Activated CD4-positive, alpha-beta T cell treated with anti-CD3 and anti-CD28 coated beads, Interleukin-2, amount 50 U/mL, for 1 hour (primary cell): Measurements from ENCODE around the gene EMP3.
"Not testable (repeated sequence)": the region's sequence is repeated elsewhere in the genome, so short reads cannot be mapped to it uniquely, and the experiment has no call there.

Experiments used
- DNase-seq: peaks from one replicate; pipeline ENCODE4 v3.0.0-alpha.2; 2020

The EMP3 gene

DNA sequence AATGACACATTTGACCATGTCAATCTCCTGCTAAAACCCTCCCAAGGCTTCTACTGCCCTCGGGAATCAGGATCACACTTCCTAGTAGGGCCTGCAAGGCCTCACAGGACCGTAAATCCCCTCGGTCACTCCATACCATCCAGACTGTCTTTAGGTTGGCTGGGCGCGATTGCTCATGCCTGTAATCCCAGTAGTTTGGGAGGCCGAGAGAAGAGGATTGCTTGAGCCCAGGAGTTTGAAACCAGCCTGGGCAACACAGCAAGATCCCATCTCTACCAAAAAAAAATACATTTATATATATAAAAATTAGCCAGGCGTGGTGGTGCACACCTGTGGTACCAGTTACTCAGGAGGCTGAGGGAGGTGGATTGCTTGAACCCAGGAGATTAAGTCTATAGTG lies 23.4 kb downstream of the EMP3 start:
- no peak for DNase-seq

DNA sequence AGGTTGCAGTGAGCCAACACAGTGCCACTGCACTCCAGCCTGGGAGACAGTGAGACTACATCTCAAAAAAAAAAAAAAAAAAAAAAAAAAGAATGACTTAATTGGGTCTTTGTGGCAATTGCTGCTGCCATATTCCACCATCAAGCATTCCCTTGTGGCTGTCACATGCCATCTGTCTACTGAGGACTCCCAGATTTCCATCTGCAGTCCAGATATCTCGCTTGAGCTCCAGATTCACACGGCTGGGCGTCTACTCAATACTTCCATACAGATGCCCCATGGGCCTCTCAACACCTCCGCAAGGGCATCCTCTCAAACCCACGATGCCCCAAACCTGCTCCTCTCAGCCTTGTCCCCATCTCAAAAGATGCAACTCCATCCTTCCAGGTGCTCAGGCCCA lies 25.5 kb downstream of the EMP3 start:
- DNase-seq, result no peak

DNA sequence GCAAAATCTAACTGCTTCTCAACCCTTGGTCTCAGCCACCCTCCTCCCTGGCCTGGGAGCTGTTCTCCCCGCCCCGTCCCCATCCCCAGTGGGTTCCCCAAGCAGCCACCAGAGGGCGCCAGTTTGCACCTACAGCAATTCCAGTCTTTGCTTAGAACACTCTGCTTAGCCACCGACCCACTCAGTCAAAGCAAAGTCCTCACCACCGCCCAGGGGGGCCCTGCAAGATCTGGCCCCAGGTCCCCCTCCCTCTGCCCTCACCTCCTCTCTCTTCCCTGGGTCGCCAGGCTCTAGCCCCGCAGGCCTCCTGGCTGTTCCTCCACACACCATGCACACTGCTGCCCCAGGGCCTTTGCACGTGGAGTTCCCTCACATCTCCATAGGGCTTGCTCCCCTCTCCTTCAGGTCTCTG lies 26.0 kb downstream of the EMP3 start:
- peak; percentile 82 for DNase-seq

DNA sequence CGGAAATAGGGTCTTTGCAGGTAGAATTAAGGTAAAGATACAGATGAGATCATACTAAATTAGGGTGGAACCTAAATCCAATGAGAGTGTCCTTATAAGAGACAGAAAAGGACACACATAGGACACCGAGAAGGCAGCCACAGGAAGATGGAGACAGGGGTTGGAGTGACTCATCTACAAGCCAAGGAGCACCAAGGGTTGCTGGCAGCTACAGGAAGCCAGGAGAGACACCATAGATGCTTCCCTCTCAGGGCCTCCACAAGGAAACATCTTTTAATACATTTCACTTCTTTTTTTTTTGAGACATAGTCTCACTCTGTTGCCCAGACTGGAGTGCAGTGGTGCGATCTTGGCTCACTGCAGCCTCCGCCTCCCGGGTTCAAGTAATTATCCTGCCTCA lies 28.3 kb downstream of the EMP3 start:
- no peak for DNase-seq

DNA sequence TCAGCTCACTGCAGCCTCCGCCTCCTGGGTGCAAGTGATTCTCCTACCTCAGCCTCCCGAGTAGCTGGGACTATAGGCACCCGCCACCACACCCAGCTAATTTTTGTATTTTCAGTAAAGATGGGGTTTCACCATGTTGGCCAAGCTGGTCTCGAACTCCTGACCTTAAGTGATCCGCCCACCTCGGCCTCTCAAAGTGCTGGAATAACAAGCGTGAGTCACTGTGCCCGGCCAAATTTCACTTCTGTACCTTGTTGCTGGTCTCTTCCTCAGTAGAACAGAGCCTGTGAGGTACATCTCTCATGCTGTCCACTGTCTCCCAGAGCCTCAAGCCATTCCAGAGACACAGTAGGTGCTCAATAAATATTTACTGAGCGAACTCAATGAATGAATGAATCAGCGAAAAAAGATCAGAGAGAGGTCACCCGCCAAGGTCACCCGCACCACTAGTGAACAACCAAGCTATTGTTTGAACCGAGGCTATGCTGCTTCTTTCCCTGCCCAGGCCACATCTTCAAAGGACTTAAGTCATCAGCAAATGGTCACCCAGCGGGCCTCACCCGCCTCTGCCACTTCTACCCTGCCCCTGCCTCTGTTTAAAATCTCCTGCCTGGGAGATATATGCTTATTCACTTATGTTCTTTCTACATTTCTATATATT lies 29.1 kb downstream of the EMP3 start:
- no peak for DNase-seq

DNA sequence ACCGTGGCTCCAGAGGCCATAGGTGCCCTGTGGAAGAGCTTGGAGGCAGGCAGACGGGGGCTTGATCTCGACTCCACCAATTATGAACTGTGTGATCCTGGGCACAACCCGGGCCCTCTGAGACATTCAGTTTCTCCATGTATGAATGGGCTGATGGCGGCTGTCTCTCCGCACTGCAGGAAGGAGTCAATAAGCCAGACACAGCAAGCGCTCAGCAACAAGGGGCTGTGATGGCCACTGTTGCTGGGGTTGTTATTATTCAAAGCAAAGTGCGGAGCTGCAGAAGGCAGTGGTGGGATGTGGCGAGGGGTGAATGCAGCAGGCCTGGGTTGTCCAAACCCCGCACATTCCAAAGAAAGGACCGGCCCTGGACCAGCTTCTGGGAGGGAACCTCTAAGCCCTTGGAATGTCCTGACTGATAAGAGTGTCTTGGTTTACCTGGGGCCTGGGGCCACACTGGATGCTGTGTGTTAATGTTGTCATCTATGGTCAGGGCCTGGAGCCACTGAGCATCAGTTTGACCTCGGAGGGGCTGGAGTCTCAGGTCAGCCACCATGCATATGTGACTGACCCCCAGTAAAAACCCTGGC lies 30.1 kb downstream of the EMP3 start:
- DNase-seq, result no peak

DNA sequence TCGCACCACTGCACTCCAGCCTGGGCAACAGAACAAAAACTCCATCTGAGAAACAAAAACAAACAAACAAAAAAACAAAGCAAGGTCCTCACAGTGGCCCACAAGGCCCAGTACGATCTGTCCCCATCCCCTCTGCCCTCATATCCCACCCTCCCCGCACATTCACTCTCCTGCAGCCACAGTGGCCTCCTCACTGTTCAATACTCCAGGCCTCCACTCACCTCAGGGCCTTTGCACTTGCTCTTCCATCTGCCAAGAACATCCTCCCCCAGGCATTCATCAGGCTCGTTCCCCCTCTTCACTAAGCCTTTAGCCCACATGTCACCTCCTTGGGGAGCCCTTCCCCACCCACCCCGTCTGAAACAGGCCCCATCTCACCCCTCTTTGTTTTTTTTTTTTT lies 33.8 kb downstream of the EMP3 start:
- DNase-seq, result no peak

DNA sequence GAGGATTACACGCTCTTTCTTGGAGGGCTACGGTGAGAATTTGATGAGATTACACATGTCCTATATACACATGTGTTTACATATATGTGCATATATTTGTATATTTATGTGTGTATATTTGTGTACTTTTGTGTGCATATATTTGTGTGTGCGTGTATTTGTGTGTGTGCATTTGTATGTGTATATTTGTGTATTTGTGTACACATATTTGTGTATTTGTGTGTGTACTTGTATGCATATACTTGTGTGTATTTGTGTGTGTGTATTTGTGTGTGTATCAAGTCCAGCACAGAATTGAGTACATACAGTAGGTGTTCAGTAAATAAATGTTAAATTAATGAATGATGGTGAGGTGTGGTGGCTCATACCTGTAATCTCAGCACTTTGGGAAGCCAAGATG lies 36.6 kb downstream of the EMP3 start:
- DNase-seq, result no peak

DNA sequence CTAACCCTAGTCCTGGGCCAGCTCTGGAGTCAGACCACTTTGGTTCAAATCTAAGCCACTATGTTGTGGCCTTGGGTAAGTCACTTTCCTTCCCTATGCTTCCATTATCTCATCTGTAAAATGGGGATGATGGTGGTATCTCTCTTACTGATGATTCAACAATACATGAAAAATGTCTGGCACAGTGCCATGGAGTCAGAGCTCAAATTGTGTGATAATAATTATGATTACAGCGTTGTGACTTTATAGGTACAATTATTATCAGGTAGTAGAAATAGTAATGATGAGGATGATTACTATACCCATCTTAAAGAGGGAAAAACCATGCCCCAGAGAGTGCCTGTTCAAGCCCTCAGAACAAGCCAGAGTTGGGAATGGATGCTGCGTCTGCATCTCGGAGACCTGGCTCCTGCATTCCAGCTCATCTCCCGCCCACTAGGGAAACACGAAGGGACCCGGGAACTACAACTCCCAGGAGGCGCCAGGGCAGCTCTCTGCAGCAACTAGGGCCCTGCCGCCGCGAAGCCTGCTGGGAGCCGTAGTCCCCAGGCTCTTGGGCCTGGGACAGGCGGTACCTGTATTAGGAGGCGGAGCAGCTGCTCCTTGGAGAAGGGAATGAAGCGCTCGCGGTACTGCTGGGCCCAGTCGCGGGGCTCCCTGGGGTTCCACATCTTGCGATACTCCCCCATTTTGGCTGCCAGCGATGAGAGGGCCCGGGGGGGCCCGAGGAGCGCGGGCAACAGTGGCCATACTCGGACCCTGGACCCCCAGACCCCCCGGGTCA lies 37.6 kb downstream of the EMP3 start:
- peak; percentile 87 for DNase-seq

DNA sequence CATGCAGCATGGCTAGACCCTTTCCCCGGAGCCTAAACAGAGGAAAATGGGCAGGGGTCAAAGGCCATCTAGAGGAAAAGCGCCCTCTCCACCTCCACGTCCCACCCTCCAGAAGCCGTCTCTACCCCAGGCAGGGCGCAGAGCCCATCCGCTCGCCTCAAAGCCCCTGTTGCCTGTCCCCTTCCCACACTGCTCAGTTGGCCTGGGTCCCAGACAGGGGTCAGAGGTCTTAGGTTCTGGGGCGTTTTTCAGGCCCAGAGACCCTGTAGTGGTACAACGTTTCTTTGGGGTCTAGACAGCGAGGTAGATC lies 38.1 kb downstream of the EMP3 start:
- no peak for DNase-seq

DNA sequence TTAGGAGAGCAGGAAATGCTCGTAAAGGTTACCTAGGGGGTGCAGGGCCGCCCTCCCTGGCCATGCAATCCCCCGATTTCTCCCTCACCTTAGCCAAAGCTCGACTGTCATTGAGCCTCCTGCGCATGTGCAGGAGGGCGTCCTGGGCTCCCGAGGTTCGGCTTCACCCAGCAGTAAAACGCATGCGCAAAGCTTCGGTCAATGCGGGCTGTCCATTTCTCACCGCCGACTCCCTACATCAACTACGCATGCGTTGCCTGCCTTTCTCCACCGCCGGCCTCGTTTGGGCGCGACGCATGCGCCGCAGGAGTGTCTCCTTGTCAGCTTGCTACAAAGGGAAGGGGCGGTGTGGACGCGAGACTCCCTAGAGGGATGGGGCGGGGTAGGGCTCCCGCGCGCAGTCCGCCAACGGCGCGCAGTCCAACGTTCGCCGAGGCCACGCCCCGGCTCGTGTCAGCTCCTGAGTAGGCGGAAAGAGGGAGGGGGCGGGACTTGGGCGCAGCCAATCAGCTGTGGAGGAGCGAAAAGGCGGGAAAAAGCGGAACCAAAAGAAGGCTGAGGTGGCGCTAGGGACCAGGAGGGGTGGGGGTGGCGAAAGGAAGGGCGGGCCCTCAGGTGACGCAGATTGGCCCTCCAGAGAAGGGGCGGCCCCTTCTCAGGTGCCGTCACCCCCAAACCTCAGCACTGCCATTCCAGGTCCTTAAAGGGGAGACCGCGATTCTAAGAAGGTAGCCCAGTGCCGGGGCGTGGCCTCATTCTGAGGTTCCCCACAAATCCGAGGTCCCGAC lies 38.7 kb downstream of the EMP3 start, which contains the start of the genes SYNGR4 and TMEM143:
SYNGR4 (plus strand) TSS at position 558 of the 788 bp plus-strand sequence. CDS start 1,476 bp downstream, outside the sequence.
TMEM143 (minus strand) TSS at position 131 of the 788 bp plus-strand sequence; CDS start at position 111, 20 bp downstream.
- DNase-seq, result peak; percentile 97

DNA sequence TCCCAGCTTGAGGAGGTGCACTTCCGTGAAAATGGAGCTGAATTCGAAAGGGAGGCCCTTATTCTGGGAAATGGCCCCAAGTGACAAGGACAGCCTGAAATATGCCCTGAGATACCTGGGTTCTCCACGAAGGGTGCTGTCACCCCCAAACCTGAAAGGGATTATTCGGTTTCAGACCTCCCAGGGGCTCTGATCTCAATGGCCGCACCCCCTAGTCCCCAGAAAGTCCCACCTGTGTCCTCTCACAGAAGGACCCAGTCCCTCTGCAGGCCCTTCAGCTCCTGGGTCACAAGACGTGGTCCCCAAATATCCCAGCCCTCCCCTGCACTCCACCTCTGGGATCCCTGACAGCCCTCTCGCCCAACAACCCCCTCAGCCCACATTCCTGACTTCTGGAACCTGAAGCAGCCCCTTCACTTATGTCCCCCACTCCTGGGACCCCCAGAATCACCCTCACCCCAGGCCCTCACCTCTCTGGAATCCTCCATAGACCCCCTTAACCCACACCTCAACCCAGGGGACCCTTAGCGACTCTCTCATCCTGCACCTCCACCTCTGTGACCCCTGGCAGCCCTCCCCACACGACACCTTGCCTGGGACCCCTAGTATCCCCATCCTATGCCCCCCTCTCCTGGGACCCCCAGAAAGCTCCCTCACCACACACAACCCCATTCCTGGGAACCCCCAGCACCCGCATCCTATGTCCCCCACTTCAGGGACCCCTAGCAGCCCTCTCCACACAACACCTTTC lies 39.4 kb downstream of the EMP3 start:
- DNase-seq, result no peak

DNA sequence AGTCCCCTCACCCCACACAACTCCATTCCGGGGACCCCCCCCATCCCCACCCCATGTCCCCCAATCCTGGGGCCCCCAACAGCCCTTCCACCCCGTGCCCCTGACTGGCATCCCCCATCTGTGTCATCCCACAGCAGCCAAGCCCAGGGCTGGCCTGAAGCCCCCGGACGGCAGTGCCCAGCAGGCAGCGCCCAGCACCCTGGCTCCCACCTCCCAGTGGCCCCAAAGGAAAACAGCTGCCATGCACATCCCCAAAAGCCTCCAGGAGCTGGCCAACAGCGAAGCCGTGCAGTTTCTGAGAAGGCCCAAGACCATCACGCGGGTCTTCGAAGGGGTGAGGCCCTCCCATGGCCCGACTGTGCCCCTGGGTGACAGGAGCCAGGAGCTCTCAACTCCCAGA lies 40.2 kb downstream of the EMP3 start:
- DNase-seq, result no peak

DNA sequence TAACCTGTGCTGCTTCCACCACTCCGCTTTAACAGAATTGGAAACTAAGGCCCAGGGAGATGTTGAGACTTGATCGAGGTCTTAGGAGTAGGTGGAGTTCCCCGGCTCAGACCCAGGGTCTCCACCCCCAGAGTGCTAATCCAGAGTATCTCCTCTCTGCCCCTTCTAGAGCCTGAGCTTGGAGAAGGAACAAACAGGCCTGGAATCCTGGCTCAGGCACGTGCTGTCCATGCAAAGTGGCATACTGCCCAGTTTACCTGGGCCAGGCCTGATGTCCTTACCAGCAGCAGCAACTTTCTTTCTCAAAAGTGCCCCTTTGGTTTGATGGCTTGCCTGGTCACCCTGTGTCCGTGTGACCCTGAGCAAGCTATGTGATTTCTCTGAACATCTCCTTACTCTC lies 42.5 kb downstream of the EMP3 start:
- no peak for DNase-seq

DNA sequence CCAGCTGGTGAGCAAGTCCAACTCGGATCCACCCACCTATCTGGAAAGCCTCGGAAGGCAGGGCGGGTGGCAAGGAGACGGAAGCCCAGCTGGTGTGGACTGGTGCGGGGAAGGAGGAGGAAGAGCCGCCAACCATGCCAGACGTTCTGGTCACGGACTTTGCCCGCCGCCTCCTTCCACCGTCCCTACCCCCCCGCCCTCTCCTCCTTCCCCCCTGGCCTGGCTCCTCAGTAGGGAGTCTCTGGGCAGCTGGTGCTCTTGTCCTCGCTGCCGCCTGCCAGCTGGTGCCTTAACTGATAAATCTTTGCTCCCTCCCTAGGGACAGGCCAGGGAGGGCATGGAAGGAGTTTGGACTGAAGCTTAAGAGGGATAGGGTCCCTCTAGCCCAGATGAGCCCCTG lies 43.6 kb downstream of the EMP3 start:
- DNase-seq, result no peak

DNA sequence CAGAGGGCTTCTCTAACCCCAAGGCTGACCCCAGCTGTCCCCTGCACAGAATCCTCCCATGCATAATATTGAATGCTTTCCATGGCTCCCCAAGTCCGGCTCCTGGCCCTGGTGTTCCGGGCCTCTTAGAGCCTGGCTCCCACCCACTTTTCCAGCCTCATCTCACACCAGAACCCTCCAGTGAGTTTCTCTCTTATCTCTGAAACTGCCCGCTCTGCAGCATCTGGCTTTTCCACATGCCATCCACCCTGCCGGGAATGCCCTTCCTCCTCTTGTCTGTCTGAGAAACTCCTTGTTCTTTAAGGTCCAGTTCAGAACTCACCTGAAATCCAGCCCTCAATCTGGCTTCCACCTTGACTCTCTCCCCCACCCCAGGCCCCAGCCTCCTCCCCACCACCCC lies 45.6 kb downstream of the EMP3 start:
- DNase-seq, result no peak

DNA sequence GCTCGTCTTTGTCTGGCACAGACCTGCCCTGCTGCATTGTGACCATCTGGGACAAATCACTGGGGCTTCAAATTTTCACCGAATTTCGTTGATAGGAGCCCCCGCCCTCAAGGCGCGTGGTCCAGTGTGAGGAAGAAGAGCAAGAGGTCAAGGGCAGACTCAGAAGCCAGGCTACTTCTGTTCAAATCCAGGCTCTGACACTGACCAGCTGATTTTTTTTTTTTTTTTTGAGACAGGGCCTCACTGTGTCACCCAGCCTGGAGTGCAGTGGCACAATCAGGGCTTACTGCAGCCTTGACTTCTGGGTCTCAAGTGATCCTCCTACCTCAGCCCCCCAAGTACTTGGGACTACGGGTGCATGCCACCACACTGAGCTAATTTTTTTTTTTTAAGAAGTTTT lies 46.0 kb downstream of the EMP3 start:
- no peak for DNase-seq

DNA sequence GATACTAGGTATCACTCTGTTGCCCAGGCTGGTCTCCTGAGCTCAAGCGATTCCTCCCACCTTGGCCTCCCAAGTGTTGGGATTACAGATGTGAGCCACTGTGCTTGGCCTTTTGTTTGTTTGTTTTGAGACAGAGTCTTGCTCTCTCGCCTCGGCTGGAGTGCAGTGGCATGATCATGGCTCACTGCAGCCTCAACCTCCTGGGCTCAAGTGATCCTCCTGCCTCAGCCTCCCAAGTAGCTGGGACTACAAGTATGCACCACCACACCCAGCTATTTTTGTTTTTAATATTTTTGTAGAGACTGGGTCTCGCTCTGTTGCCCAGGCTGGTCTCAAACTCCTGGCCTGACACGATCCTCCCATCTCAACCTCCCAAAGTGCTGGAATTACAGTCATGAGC lies 46.4 kb downstream of the EMP3 start:
- not testable (repeated sequence) for DNase-seq

DNA sequence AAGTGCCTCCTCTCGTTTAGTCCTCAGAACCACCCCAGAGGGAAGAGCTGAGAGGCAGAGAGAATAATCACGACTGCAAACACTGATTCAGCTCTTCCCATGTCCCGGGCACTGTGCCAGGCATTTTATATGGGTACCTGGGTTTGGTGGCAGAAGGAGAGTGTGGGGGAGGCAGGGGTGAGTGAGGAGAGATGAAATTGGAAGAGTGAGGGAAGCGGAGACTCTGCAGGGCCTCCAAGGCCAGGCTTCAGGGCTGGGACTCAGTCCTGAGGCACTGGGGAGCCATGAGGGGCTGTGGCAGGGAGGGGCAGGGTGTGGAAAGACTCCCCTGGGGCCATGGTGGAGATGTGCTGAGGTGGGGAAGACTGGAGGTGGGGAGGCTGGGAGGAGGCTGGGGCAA lies 47.6 kb downstream of the EMP3 start:
- DNase-seq, result no peak

DNA sequence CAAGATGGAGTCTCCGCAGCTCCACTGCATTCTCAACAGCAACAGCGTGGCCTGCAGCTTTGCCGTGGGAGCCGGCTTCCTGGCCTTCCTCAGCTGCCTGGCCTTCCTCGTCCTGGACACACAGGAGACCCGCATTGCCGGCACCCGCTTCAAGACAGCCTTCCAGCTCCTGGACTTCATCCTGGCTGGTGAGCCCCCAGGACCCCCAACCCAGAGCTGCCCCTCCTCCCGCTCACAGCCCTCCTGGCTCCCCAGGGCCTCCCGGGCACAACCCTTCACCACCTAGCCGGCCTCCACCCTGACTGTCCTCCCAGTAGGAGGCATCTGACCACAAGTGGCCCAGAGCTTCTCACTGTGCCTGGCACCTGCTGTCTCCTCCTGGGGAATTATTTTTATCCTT lies 48.2 kb downstream of the EMP3 start:
- DNase-seq, result no peak

DNA sequence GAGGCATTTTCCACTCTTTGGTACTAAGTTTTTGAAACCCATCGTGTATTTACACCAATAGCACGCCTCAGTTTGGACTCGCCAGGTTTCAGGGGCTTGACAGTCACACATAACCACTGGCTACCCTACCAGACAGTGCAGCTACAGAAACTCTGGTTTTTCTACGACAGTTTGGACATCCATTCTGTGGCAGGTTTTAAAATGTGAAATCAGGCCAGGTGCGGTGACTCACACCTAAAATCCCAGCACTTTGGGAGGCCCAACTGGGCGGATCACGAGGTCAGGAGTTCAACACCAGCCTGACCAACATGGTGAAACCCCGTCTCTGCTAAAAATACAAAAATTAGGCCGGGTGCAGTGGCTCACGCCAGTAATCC lies 52.8 kb downstream of the EMP3 start:
- DNase-seq, result no peak

DNA sequence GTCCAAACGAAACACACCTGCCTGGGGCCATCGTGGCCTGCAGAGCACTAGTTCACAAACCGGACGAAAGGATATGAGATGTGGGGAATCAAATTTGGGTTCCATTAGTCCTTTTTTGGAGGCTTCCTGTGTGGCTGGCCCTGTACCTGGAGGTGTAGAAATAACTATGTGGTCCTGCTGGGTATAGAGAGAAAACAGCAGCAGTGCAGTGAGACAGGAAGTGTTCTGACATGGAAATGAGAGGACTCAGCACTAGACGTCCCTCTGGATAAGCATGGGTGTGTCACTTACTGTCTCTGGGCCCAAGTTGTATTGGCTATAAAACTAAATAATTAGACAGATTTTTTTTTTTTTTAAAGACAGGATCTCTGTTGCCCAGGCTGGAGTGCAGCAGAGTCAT lies 53.7 kb downstream of the EMP3 start:
- no peak for DNase-seq
